GM23338 (cell line): ENCODE results near the gene EDEM1. TPM values are rescaled to one million over a fixed set of nuclear protein-coding genes. Genes with fewer than 3 reads are reported as not detected.

Experiments
- ATAC-seq: fragments of 200-7000 bp; cut with Tn5 transposase; 3 replicates; pipeline ENCODE4 v1.9.1; 2020
- DNase-seq: peaks from one replicate; pipeline ENCODE4 v3.0.0-alpha.2; 2015; ENCODE audit warnings: low spot score
- H2AFZ ChIP-seq: fragments of 200-600 bp; sonication (generic); 2 replicates; pipeline ENCODE4 v1.8.0; 2016; ENCODE audit warnings: antibody characterized with exemption, mild to moderate bottlenecking, moderate library complexity
- H3F3A ChIP-seq: fragments of 200-600 bp; sonication (generic); replicated peaks from 2 replicates; pipeline ENCODE4 v1.8.0; 2017; ENCODE audit warnings: antibody characterized with exemption, mixed run types, low read depth
- H3K27ac ChIP-seq: fragments of 200-600 bp; sonication (generic); 2 replicates; pipeline ENCODE4 v1.6.1; 2016; ENCODE audit warnings: low read depth
- H3K27me3 ChIP-seq: fragments of 200-600 bp; sonication (generic); 2 replicates; pipeline ENCODE4 v1.8.0; 2016; ENCODE audit warnings: mild to moderate bottlenecking, mixed run types, moderate library complexity; ENCODE audit not compliant: insufficient read depth
- H3K36me3 ChIP-seq: fragments of 200-600 bp; sonication (generic); 2 replicates; pipeline ENCODE4 v1.8.0; 2016; ENCODE audit warnings: mild to moderate bottlenecking; ENCODE audit not compliant: insufficient read depth
- H3K4me1 ChIP-seq: fragments of 200-600 bp; sonication (generic); 2 replicates; pipeline ENCODE4 v1.8.0; 2016; ENCODE audit warnings: mild to moderate bottlenecking, moderate library complexity; ENCODE audit not compliant: insufficient read depth
- H3K4me2 ChIP-seq: fragments of 200-600 bp; sonication (generic); 2 replicates; pipeline ENCODE4 v1.7.1; 2017; ENCODE audit warnings: mixed run types
- H3K4me3 ChIP-seq: fragments of 200-600 bp; sonication (generic); 2 replicates; pipeline ENCODE4 v1.6.1; 2016; ENCODE audit warnings: mixed run types
- H3K79me2 ChIP-seq: fragments of 200-600 bp; sonication (generic); replicated peaks from 2 replicates; pipeline ENCODE4 v1.8.0; 2017; ENCODE audit warnings: mild to moderate bottlenecking; ENCODE audit not compliant: insufficient read depth
- H3K9me2 ChIP-seq: fragments of 200-600 bp; sonication (generic); 2 replicates; pipeline ENCODE4 v1.8.0; 2017; ENCODE audit not compliant: insufficient read depth
- H4K20me1 ChIP-seq: fragments of 200-600 bp; sonication (generic); replicated peaks from 2 replicates; pipeline ENCODE4 v1.8.0; 2017; ENCODE audit warnings: mild to moderate bottlenecking; ENCODE audit not compliant: insufficient read depth
- H3K27ac Mint-ChIP-seq: 2 replicates; pipeline ENCODE4 v1.8.0; 2020; ENCODE audit warnings: inconsistent platforms, mild to moderate bottlenecking, moderate library complexity, mixed read lengths
- H3K27me3 Mint-ChIP-seq: 3 replicates; pipeline ENCODE4 v1.8.0; 2022; ENCODE audit warnings: low read depth, mild to moderate bottlenecking, moderate library complexity, mixed read lengths, inconsistent platforms; ENCODE audit not compliant: insufficient read depth, poor library complexity
- H3K36me3 Mint-ChIP-seq: 3 replicates; pipeline ENCODE4 v1.8.0; 2021; ENCODE audit warnings: low read depth, mild to moderate bottlenecking, inconsistent platforms, moderate library complexity, mixed read lengths
- H3K4me1 Mint-ChIP-seq: 3 replicates; pipeline ENCODE4 v1.8.0; 2020; ENCODE audit warnings: mild to moderate bottlenecking, inconsistent platforms, mixed read lengths
- H3K4me3 Mint-ChIP-seq: 3 replicates; pipeline ENCODE4 v1.8.0; 2021; ENCODE audit warnings: moderate library complexity, mild to moderate bottlenecking, inconsistent platforms, mixed read lengths
- H3K9me3 Mint-ChIP-seq: 3 replicates; pipeline ENCODE4 v1.8.0; 2020; ENCODE audit warnings: moderate library complexity, mild to moderate bottlenecking, inconsistent platforms, mixed read lengths
- CREB1 ChIP-seq: fragments of 250-450 bp; sonication (Bioruptor Pico); IDR thresholded peaks from 2 replicates; pipeline ENCODE4 v1.5.0; 2020; ENCODE audit warnings: low read depth, mild to moderate bottlenecking, moderate library complexity
- EZH2phosphoT487 ChIP-seq: fragments of 200-600 bp; sonication (generic); IDR thresholded peaks from one replicate; pipeline ENCODE4 v1.8.1; 2018; ENCODE audit warnings: antibody characterized with exemption; ENCODE audit not compliant: unreplicated experiment
- JUNB ChIP-seq: IDR thresholded peaks from one replicate; pipeline ENCODE4 v1.6.1; 2016; ENCODE audit warnings: antibody characterized with exemption; ENCODE audit not compliant: unreplicated experiment
- POLR2AphosphoS5 ChIP-seq: IDR thresholded peaks from 2 replicates; pipeline ENCODE4 v1.6.1; 2016; ENCODE audit warnings: antibody characterized with exemption, low read depth
- ZNF331 ChIP-seq: fragments of 250-450 bp; sonication (Bioruptor Pico); IDR thresholded peaks from 2 replicates; pipeline ENCODE4 v1.5.0; 2020; ENCODE audit warnings: low read depth, mild to moderate bottlenecking, moderate library complexity
- ZNF462 ChIP-seq: fragments of 250-450 bp; sonication (Bioruptor Pico); IDR thresholded peaks from 2 replicates; pipeline ENCODE4 v1.5.0; 2020; ENCODE audit warnings: mild to moderate bottlenecking, moderate library complexity
- polyA plus RNA-seq: library from polyadenylated mRNA; unstranded; fragments of >200 nt; fragmentation: Nextera tagmentation; extraction: Ambion mirVana; gene quantifications from 2 replicates; pipeline ENCODE4 v1.2.1, GENCODE V29; 2016
- total RNA-seq: library from RNA; depleted of rRNA; stranded (reverse); fragments of >200 nt; shearing (Covaris generic); gene quantifications from 2 replicates; pipeline ENCODE4 v1.2.3, GENCODE V29; 2014
- TF ChIP-seq, protein P1 (sequence below), 2 experiments: fragments of 200-600 bp in 1 of 2; sonication (generic) in 1 of 2; conservative IDR thresholded peaks; 2 replicates each; pipeline versions ENCODE4 v1.5.1 to v1.6.1; 2016 to 2017; ENCODE audit warnings: antibody characterized with exemption in 2 of 2, low read depth in 2 of 2, mild to moderate bottlenecking in 2 of 2, moderate library complexity in 1 of 2

EDEM1 gene
- total and polyA plus RNA-seq, 2 experiments from 2014 or later = 2.2 to 36.7 TPM

DNA sequence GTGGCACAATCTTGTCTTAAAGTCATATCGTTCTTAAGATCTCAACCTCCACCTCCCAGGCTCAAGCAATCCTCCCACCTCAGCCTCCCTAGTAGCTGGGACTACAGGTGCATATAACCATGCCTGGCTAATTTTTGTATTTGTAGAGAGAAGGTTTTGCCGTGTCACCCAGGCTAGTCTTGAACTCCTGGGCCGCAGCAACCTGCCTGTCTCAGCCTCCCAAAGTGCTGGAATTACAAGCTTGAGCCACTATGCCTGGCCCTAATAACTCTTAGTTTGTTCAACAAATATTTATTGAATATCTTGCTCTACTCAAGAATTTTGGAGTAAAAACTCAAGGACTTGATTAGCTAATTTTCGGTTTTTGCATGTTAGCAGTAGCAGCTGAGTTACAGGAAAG, 19.4 kb upstream of the EDEM1 start (continued):
- TF ChIP-seq ZNF462 (CRISPR knock-in tag) (no peak), ZNF331 (no peak), JUNB (no peak)

- TF ChIP-seq POLR2AphosphoS5 (no peak), CREB1 (CRISPR knock-in tag) (no peak), EZH2phosphoT487 (no peak)
- TF ChIP-seq, protein P1, sequence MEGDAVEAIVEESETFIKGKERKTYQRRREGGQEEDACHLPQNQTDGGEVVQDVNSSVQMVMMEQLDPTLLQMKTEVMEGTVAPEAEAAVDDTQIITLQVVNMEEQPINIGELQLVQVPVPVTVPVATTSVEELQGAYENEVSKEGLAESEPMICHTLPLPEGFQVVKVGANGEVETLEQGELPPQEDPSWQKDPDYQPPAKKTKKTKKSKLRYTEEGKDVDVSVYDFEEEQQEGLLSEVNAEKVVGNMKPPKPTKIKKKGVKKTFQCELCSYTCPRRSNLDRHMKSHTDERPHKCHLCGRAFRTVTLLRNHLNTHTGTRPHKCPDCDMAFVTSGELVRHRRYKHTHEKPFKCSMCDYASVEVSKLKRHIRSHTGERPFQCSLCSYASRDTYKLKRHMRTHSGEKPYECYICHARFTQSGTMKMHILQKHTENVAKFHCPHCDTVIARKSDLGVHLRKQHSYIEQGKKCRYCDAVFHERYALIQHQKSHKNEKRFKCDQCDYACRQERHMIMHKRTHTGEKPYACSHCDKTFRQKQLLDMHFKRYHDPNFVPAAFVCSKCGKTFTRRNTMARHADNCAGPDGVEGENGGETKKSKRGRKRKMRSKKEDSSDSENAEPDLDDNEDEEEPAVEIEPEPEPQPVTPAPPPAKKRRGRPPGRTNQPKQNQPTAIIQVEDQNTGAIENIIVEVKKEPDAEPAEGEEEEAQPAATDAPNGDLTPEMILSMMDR (conservative IDR thresholded peaks at IDR 0.05; ENCODE audit: low read depth in 2 of 2) = no peak
- no peak overlapping the region for H3K4me3 Mint-ChIP-seq
- H3K27me3 Mint-ChIP-seq = peaks cover 1% of the 10 kb centered on the region
- no peaks in the 10 kb centered on the region for H3K9me2 ChIP-seq
- H3K27ac ChIP-seq = no peak overlapping the region
- H3K27me3 ChIP-seq = no peaks in the 10 kb centered on the region
- DNase-seq (no peak), ATAC-seq (no peak)
- H2AFZ ChIP-seq = no peak overlapping the region
- H3K36me3 ChIP-seq = peaks cover 4% of the 10 kb centered on the region; the same call in 1 of the 2 replicates
- no peaks in the 10 kb centered on the region for H3K9me3 Mint-ChIP-seq
- peaks cover 51% of the 10 kb centered on the region for H3K79me2 ChIP-seq
- H3K4me3 ChIP-seq = no peak overlapping the region
- no peak overlapping the region for H3K4me2 ChIP-seq
- H3K27ac Mint-ChIP-seq = no peak overlapping the region
- H3K4me1 ChIP-seq = peaks cover 6% of the 10 kb centered on the region
- peaks cover 10% of the 10 kb centered on the region; the same call in 1 of the 3 replicates for H3K36me3 Mint-ChIP-seq
- H4K20me1 ChIP-seq = 0 out of 2 replicates have a peak, but pooled peaks cover 5% of the 10 kb centered on the region
- H3K4me1 Mint-ChIP-seq = peaks cover 18% of the 10 kb centered on the region
- H3F3A ChIP-seq = no peaks in the 10 kb centered on the region
Measured at GRCh38 chr3:5169807-5170206, 17.7 kb upstream of the EDEM1 start.
